GM21723 (cell line): ENCODE measurements around the gene ASXL3.
A peak's percentile ranks its signal among the peaks of the same experiment; 100 is the strongest.

ENCODE experiments used
- ATAC-seq: cut with Tn5 transposase; IDR thresholded peaks from one replicate; pipeline ENCODE4 v1.9.1; 2021; ENCODE audit warnings: mild to moderate bottlenecking, moderate library complexity; ENCODE audit not compliant: unreplicated experiment

The ASXL3 gene

GRCh38 chr18:33656889-33657448 is 79.0 kb downstream of the ASXL3 start:
- ATAC-seq, result no peak

- no peak for ATAC-seq
These were observed 82.8 kb downstream of the ASXL3 start for GRCh38 chr18:33660696-33661310.

GRCh38 chr18:33664241-33664874 is 86.3 kb downstream of the ASXL3 start:
- no peak for ATAC-seq

GRCh38 chr18:33665187-33665586 is 87.2 kb downstream of the ASXL3 start:
- no peak for ATAC-seq

GRCh38 chr18:33665641-33666040 is 87.6 kb downstream of the ASXL3 start:
- ATAC-seq, result no peak

GRCh38 chr18:33666915-33667314 is 88.9 kb downstream of the ASXL3 start:
- ATAC-seq, result no peak

- no peak for ATAC-seq
These were observed 91.6 kb downstream of the ASXL3 start for GRCh38 chr18:33669589-33669988.

- no peak for ATAC-seq
These were observed 92.0 kb downstream of the ASXL3 start for GRCh38 chr18:33670029-33670428.

GRCh38 chr18:33673689-33674088 is 95.7 kb downstream of the ASXL3 start:
- no peak for ATAC-seq

GRCh38 chr18:33676593-33676992 is 98.6 kb downstream of the ASXL3 start:
- no peak for ATAC-seq

- ATAC-seq, result no peak
These were observed 99.9 kb downstream of the ASXL3 start for GRCh38 chr18:33677891-33678290.

- no peak for ATAC-seq
These were observed 104.4 kb downstream of the ASXL3 start for GRCh38 chr18:33682436-33682835.

- ATAC-seq, result no peak
These were observed 116.6 kb downstream of the ASXL3 start for GRCh38 chr18:33694593-33694992.

- no peak for ATAC-seq
These were observed 118.5 kb downstream of the ASXL3 start for GRCh38 chr18:33696332-33697162.

GRCh38 chr18:33697498-33697897 is 119.5 kb downstream of the ASXL3 start:
- no peak for ATAC-seq

GRCh38 chr18:33699372-33699771 is 121.4 kb downstream of the ASXL3 start:
- no peak for ATAC-seq

GRCh38 chr18:33700513-33700976 is 122.5 kb downstream of the ASXL3 start:
- peak; percentile 87 for ATAC-seq

GRCh38 chr18:33702625-33703024 is 124.6 kb downstream of the ASXL3 start:
- no peak for ATAC-seq

GRCh38 chr18:33706391-33706790 is 128.4 kb downstream of the ASXL3 start:
- ATAC-seq, result no peak

- no peak for ATAC-seq
These were observed 130.9 kb downstream of the ASXL3 start for GRCh38 chr18:33708876-33709275.

- no peak for ATAC-seq
These were observed 132.2 kb downstream of the ASXL3 start for GRCh38 chr18:33710269-33710668.

- ATAC-seq, result no peak
These were observed 133.5 kb downstream of the ASXL3 start for GRCh38 chr18:33711514-33711913.
